ENCODE results near the gene HSD11B2. TPM values are rescaled to one million over a fixed set of nuclear protein-coding genes. Genes with fewer than 3 reads are reported as not detected.

The HSD11B2 gene
- total RNA-seq, 1 experiment from 2014 or later = 0.77 TPM

DNA sequence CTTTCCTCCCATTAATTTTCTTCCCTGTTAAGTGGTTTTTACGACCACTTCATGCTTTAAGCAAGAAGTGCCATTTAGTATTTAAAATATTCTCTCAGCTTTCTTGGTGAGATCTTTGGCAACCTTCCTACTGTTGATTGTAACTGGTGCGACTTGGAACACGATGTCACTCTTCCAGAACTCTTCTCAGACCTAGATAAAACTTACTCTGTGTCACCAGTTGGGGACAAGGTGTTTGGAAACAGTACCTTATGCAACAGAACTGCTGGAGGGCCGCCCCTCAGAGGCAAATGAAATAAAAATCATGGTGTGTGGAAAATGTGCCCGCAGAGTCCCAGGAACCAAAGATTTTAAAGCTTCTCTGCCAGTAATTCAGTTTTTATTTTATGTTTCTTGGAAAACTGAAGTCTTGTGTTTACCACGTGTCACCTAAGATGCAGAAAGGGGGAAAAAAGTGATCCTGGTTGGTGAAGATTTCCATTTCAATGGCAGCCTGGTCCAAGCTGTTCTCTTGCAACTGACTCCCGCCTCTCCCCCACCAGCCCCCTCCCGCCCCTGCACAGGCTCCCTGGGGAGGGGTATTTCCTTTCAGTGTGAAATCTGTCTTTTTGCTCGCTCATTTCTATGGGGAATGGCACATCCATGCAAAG, 7.2 kb upstream of the HSD11B2 start:
- no peaks in the 10 kb centered on the region; the same call in 1 of the 2 replicates for H3K27me3 ChIP-seq (ENCODE audit: control insufficient read depth, insufficient read depth, low read length)
- no peaks in the 10 kb centered on the region for H3K9me3 ChIP-seq (ENCODE audit: control insufficient read depth, insufficient read depth, low read depth, low read length)
- no peaks in the 10 kb centered on the region for H3K4me1 ChIP-seq (ENCODE audit: control insufficient read depth, insufficient read depth, low read length)
- H3K36me3 ChIP-seq (ENCODE audit: control insufficient read depth, insufficient read depth, low read length) = no peaks in the 10 kb centered on the region
- intact Hi-C loops (cut with micrococcal nuclease; ENCODE audit: unreplicated experiment) (no loop called here), in situ Hi-C loops (cut with HindIII; ENCODE audit: low pct_unique_long_range_greater_than_20kb, low sequenced_read_pairs) (no loop called here)
- ATAC-seq (no peak), DNase-seq (ENCODE audit: low read depth, low spot score) (no peak)
- BruUV-seq (replicated peaks) = no TSS peak
- H3K27ac ChIP-seq (ENCODE audit: low read length) = no peak overlapping the region
- no peak for TF ChIP-seq POLR2AphosphoS5 (IDR thresholded peaks at IDR 0.05; ENCODE audit: low read depth, low read length)
- H3K4me3 ChIP-seq (ENCODE audit: low read depth in 2 of 2, low read length in 2 of 2) = no peak overlapping the region
- ChIA-PET CTCF (no interaction called here), POLR2A (no interaction called here)

DNA sequence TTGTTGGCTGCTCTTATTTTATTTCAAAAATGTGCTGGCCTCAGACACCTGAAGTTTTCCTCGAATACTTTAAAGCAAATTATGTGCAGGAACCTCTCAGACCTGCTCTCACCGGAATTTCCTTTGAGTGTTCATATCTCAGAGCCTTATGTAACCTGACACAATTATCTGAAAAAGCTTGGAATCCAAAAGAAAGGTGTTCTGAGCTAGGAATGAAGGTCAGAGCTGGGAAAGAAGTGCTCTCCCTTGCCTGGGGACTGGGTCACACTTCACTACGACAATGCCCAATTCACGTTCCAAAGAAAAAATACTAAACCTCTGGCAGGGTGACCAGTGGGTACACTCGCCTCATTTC, 6.7 kb upstream of the HSD11B2 start:
- no peak overlapping the region for H3K27ac ChIP-seq (ENCODE audit: low read length)
- no peaks in the 10 kb centered on the region for H3K4me1 ChIP-seq (ENCODE audit: control insufficient read depth, insufficient read depth, low read length)
- no peaks in the 10 kb centered on the region for H3K9me3 ChIP-seq (ENCODE audit: control insufficient read depth, insufficient read depth, low read depth, low read length)
- intact Hi-C loops (cut with micrococcal nuclease; ENCODE audit: unreplicated experiment) (no loop called here), in situ Hi-C loops (cut with HindIII; ENCODE audit: low pct_unique_long_range_greater_than_20kb, low sequenced_read_pairs) (no loop called here)
- BruUV-seq (replicated peaks) = no TSS peak
- H3K27me3 ChIP-seq (ENCODE audit: control insufficient read depth, insufficient read depth, low read length) = no peaks in the 10 kb centered on the region; the same call in 1 of the 2 replicates
- no peaks in the 10 kb centered on the region for H3K36me3 ChIP-seq (ENCODE audit: control insufficient read depth, insufficient read depth, low read length)
- ATAC-seq = no peak
- DNase-seq (ENCODE audit: low read depth, low spot score) = no peak
- TF ChIP-seq, protein P1, sequence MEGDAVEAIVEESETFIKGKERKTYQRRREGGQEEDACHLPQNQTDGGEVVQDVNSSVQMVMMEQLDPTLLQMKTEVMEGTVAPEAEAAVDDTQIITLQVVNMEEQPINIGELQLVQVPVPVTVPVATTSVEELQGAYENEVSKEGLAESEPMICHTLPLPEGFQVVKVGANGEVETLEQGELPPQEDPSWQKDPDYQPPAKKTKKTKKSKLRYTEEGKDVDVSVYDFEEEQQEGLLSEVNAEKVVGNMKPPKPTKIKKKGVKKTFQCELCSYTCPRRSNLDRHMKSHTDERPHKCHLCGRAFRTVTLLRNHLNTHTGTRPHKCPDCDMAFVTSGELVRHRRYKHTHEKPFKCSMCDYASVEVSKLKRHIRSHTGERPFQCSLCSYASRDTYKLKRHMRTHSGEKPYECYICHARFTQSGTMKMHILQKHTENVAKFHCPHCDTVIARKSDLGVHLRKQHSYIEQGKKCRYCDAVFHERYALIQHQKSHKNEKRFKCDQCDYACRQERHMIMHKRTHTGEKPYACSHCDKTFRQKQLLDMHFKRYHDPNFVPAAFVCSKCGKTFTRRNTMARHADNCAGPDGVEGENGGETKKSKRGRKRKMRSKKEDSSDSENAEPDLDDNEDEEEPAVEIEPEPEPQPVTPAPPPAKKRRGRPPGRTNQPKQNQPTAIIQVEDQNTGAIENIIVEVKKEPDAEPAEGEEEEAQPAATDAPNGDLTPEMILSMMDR (IDR thresholded peaks at IDR 0.05) = no peak
- no peak for TF ChIP-seq SIN3A (IDR thresholded peaks at IDR 0.05; ENCODE audit: borderline replicate concordance, insufficient read depth, low read depth, low read length)
- no peak for TF ChIP-seq POLR2AphosphoS5 (IDR thresholded peaks at IDR 0.05; ENCODE audit: low read depth, low read length)
- TF ChIP-seq, protein P2, sequence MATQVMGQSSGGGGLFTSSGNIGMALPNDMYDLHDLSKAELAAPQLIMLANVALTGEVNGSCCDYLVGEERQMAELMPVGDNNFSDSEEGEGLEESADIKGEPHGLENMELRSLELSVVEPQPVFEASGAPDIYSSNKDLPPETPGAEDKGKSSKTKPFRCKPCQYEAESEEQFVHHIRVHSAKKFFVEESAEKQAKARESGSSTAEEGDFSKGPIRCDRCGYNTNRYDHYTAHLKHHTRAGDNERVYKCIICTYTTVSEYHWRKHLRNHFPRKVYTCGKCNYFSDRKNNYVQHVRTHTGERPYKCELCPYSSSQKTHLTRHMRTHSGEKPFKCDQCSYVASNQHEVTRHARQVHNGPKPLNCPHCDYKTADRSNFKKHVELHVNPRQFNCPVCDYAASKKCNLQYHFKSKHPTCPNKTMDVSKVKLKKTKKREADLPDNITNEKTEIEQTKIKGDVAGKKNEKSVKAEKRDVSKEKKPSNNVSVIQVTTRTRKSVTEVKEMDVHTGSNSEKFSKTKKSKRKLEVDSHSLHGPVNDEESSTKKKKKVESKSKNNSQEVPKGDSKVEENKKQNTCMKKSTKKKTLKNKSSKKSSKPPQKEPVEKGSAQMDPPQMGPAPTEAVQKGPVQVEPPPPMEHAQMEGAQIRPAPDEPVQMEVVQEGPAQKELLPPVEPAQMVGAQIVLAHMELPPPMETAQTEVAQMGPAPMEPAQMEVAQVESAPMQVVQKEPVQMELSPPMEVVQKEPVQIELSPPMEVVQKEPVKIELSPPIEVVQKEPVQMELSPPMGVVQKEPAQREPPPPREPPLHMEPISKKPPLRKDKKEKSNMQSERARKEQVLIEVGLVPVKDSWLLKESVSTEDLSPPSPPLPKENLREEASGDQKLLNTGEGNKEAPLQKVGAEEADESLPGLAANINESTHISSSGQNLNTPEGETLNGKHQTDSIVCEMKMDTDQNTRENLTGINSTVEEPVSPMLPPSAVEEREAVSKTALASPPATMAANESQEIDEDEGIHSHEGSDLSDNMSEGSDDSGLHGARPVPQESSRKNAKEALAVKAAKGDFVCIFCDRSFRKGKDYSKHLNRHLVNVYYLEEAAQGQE (IDR thresholded peaks at IDR 0.05; ENCODE audit: insufficient read depth in 1 of 2, low read depth in 2 of 2, low read length in 1 of 2) = no peak
- no peak for TF ChIP-seq TCF7L2 (IDR thresholded peaks at IDR 0.05; ENCODE audit: low read depth, low read length)
- CTCF ChIA-PET = no interaction called here
- POLR2A ChIA-PET = no interaction called here
- H3K4me3 ChIP-seq (ENCODE audit: low read depth in 2 of 2, low read length in 2 of 2) = no peak overlapping the region

DNA sequence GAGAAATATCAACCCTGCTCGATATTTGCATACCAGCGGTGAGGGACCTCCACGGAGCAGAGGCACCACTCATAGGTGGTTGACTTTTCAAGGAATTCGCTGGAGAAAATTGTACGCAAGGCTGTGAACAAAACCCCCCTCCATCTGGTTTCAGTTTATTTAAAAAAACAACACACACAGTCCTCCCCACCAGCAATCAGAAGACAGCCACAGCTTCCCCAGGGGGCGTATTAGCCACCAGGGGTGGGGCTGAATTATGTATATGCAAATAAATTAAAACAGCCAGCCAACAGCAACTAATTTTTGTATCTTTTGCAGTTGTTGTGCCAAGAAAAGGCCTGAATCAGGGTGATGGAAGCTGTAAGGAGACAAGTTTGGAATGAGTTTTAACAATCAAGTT, 5.9 kb upstream of the HSD11B2 start:
- H3K36me3 ChIP-seq (ENCODE audit: control insufficient read depth, insufficient read depth, low read length) = no peaks in the 10 kb centered on the region
- no peaks in the 10 kb centered on the region for H3K9me3 ChIP-seq (ENCODE audit: control insufficient read depth, insufficient read depth, low read depth, low read length)
- in situ Hi-C loops (cut with HindIII; ENCODE audit: low pct_unique_long_range_greater_than_20kb, low sequenced_read_pairs) (no loop called here), intact Hi-C loops (cut with micrococcal nuclease; ENCODE audit: unreplicated experiment) (no loop called here)
- no peaks in the 10 kb centered on the region; the same call in 1 of the 2 replicates for H3K27me3 ChIP-seq (ENCODE audit: control insufficient read depth, insufficient read depth, low read length)
- ATAC-seq (no peak), DNase-seq (ENCODE audit: low read depth, low spot score) (no peak)
- POLR2A ChIA-PET = interaction anchor here (0.6 kb wide), 1 partner anchor 86 kb away, joined by 3 read pairs; no protein-coding TSS in a partner anchor
- no TSS peak for BruUV-seq (replicated peaks)
- CTCF ChIA-PET = no interaction called here
- H3K4me1 ChIP-seq (ENCODE audit: control insufficient read depth, insufficient read depth, low read length) = no peaks in the 10 kb centered on the region
- TF ChIP-seq TCF7L2 (IDR thresholded peaks at IDR 0.05; ENCODE audit: low read depth, low read length) = no peak
- TF ChIP-seq POLR2AphosphoS5 (IDR thresholded peaks at IDR 0.05; ENCODE audit: low read depth, low read length) = no peak
- TF ChIP-seq, protein P2 (IDR thresholded peaks at IDR 0.05; ENCODE audit: insufficient read depth in 1 of 2, low read depth in 2 of 2, low read length in 1 of 2) = no peak
- no peak for TF ChIP-seq SIN3A (IDR thresholded peaks at IDR 0.05; ENCODE audit: borderline replicate concordance, insufficient read depth, low read depth, low read length)
- TF ChIP-seq, protein P1 (IDR thresholded peaks at IDR 0.05) = no peak
- no peak overlapping the region for H3K4me3 ChIP-seq (ENCODE audit: low read depth in 2 of 2, low read length in 2 of 2)
- no peak overlapping the region for H3K27ac ChIP-seq (ENCODE audit: low read length)
